ENCODE data around the gene TMPRSS4. TPM values are rescaled to one million over a fixed set of nuclear protein-coding genes. Genes with fewer than 3 reads are reported as not detected.

TMPRSS4 gene
- total and polyA plus RNA-seq, 2 of the 4 experiments (the other 2 are of a cell fraction), result not detected

- DNase-seq (no peak), ATAC-seq (ENCODE audit: low read depth) (no peak)
- no peaks in the 10 kb centered on the region for H3K79me1 ChIP-seq (ENCODE audit: low read depth in 1 of 2, low read length in 2 of 2)
- H3K27me3 ChIP-seq (ENCODE audit: control insufficient read depth, insufficient read depth, low read length), result peaks cover 6% of the 10 kb centered on the region; the same call in 1 of the 2 replicates
- H2AFZ ChIP-seq (replicated peaks; ENCODE audit: low read length, poor library complexity), result no peak overlapping the region
- H2BK15ac ChIP-seq (ENCODE audit: low read depth, low read length), result no peak overlapping the region
- no peak overlapping the region for H2BK120ac ChIP-seq (ENCODE audit: low read depth, low read length)
- no peak overlapping the region for H2AK5ac ChIP-seq (ENCODE audit: low read depth, low read length)
- H3K9ac ChIP-seq (ENCODE audit: low read depth, low read length), result no peak overlapping the region
- H3K27ac ChIP-seq (ENCODE audit: insufficient read depth, low read length), result no peak overlapping the region
- dilution Hi-C loops (cut with HindIII; ENCODE audit: low sequenced_read_pairs, unreplicated experiment) (no loop called here), intact Hi-C loops (cut with micrococcal nuclease) (no loop called here), in situ Hi-C loops (cut with MboI; ENCODE audit: low sequenced_read_pairs) (no loop called here)
- H4K91ac ChIP-seq (ENCODE audit: insufficient read depth, low read depth, low read length), result no peak overlapping the region
- ChIA-PET CTCF (no interaction called here), POLR2A (ENCODE audit: unreplicated experiment) (no interaction called here)
- H3K23ac ChIP-seq (ENCODE audit: low read depth, low read length), result no peak overlapping the region
- H3K4me2 ChIP-seq (ENCODE audit: low read depth, low read length), result no peak overlapping the region
- H3K4me1 ChIP-seq (ENCODE audit: control insufficient read depth, insufficient read depth, low read length), result no peaks in the 10 kb centered on the region
- H2BK5ac ChIP-seq (ENCODE audit: low read depth, low read length, poor library complexity, severe bottlenecking), result no peak overlapping the region
- no TSS peak for BruUV-seq (replicated peaks)
- no peaks in the 10 kb centered on the region for H4K20me1 ChIP-seq (ENCODE audit: insufficient read depth, low read length)
- H3K18ac ChIP-seq (ENCODE audit: low read depth, low read length), result no peak overlapping the region
- no peak overlapping the region for H3K56ac ChIP-seq (ENCODE audit: extremely low read depth, insufficient read depth, low read length)
- H3K14ac ChIP-seq (replicated peaks; ENCODE audit: low read depth, low read length), result no peak overlapping the region
- H2AK9ac ChIP-seq (replicated peaks; ENCODE audit: low read depth, low read length, poor library complexity), result no peak overlapping the region
- WGBS, 2 experiments (ENCODE audit: extremely low coverage in 2 of 2, insufficient read length in 1 of 2), result 39% methylated on average over 12 of the region's 21 CpGs; no CpG with 5 or more reads in 1 of the 2 experiments
- TF ChIP-seq NFE2L2 (IDR thresholded peaks at IDR 0.05; ENCODE audit: low read depth, low read length), result no peak
- no peak for TF ChIP-seq BHLHE40 (IDR thresholded peaks at IDR 0.05; ENCODE audit: low read depth, low read length)
- no peak for TF ChIP-seq CHD1 (IDR thresholded peaks at IDR 0.05; ENCODE audit: low read depth, low read length)
- no peak for TF ChIP-seq MXI1 (IDR thresholded peaks at IDR 0.05; ENCODE audit: borderline replicate concordance, low read depth, low read length)
- no peak for TF ChIP-seq USF2 (IDR thresholded peaks at IDR 0.05; ENCODE audit: low read depth, low read length)
- TF ChIP-seq MAZ (IDR thresholded peaks at IDR 0.05; ENCODE audit: borderline replicate concordance, low read depth, low read length), result no peak
- no peak for TF ChIP-seq CEBPB (IDR thresholded peaks at IDR 0.05; ENCODE audit: low read depth, low read length)
- no peak for TF ChIP-seq RCOR1 (IDR thresholded peaks at IDR 0.05; ENCODE audit: insufficient replicate concordance, low read length)
- TF ChIP-seq POLR2A (IDR thresholded peaks at IDR 0.05; ENCODE audit: low read depth, low read length), result no peak
- no peak for TF ChIP-seq SMC3 (IDR thresholded peaks at IDR 0.05; ENCODE audit: low read depth, low read length)
- no peak for TF ChIP-seq ELK1 (IDR thresholded peaks at IDR 0.05; ENCODE audit: borderline replicate concordance, low read depth, low read length)
- no peak for TF ChIP-seq RFX5 (IDR thresholded peaks at IDR 0.05; ENCODE audit: low read depth, low read length)
- TF ChIP-seq MAFK (IDR thresholded peaks at IDR 0.05; ENCODE audit: low read depth, low read length), result no peak
- TF ChIP-seq FOS (IDR thresholded peaks at IDR 0.05; ENCODE audit: low read depth, low read length), result no peak
- no peak for TF ChIP-seq RAD21 (IDR thresholded peaks at IDR 0.05; ENCODE audit: low read length)
- no peak for TF ChIP-seq CTCF (conservative IDR thresholded peaks at IDR 0.05; ENCODE audit: low read depth, low read length)
- H3K4ac ChIP-seq (ENCODE audit: low read depth, low read length), result no peak overlapping the region
- no peak overlapping the region for H4K5ac ChIP-seq (ENCODE audit: low read depth, low read length)
- no peak overlapping the region for H3K4me3 ChIP-seq (ENCODE audit: insufficient read depth, low read depth, low read length)
- no peaks in the 10 kb centered on the region for H3K9me1 ChIP-seq (ENCODE audit: insufficient read depth, low read length)
- H4K8ac ChIP-seq (ENCODE audit: low read depth in 2 of 2, low read length in 2 of 2), result no peak overlapping the region
- H2BK20ac ChIP-seq (ENCODE audit: low read depth, low read length), result no peak overlapping the region
- no peaks in the 10 kb centered on the region for H3K9me3 ChIP-seq (ENCODE audit: control insufficient read depth, insufficient read depth, low read length)
- no peaks in the 10 kb centered on the region for H3K36me3 ChIP-seq (ENCODE audit: control insufficient read depth, insufficient read depth, low read length)
Measured at GRCh38 chr11:118082880-118083552, 6.1 kb downstream of the TMPRSS4 start.

Measured in IMR-90 (cell line).